ENCODE measurements around the gene PFKL. TPM values are rescaled to one million over a fixed set of nuclear protein-coding genes. Genes with fewer than 3 reads are reported as not detected.

Gene PFKL
- total RNA-seq, 1 donor, result 114 TPM

GRCh38 chr21:44260791-44261631, 38.8 kb upstream of the PFKL start:
- no peak for DNase-seq (ENCODE audit: low read depth)
- no peak for TF ChIP-seq CTCF (IDR thresholded peaks at IDR 0.05; ENCODE audit: insufficient read depth, low read length)
- H3K4me3 ChIP-seq (ENCODE audit: low read depth, low read length), result no peak overlapping the region

- TF ChIP-seq CTCF (IDR thresholded peaks at IDR 0.05; ENCODE audit: insufficient read depth, low read length), result no peak
- DNase-seq (ENCODE audit: low read depth), result no peak
- H3K4me3 ChIP-seq (ENCODE audit: low read depth, low read length), result no peak within 1 kb of the TSS
Observed at GRCh38 chr21:44261675-44262295, 38.1 kb upstream of the PFKL start, which contains the start of gene DNMT3L. TSS of gene DNMT3L (minus strand) at chr21:44261897. CDS start at chr21:44261259, 638 bp downstream.

- no peak for DNase-seq (ENCODE audit: low read depth)
- TF ChIP-seq CTCF (IDR thresholded peaks at IDR 0.05; ENCODE audit: insufficient read depth, low read length), result no peak
Observed at GRCh38 chr21:44262338-44263056, 37.4 kb upstream of the PFKL start.

GRCh38 chr21:44263221-44263760, 36.6 kb upstream of the PFKL start:
- H3K4me3 ChIP-seq (ENCODE audit: low read depth, low read length), result no peak overlapping the region
- DNase-seq (ENCODE audit: low read depth), result no peak
- TF ChIP-seq CTCF (IDR thresholded peaks at IDR 0.05; ENCODE audit: insufficient read depth, low read length), result no peak

More at GRCh38 chr21:44262338-44263056, 37.4 kb upstream of the PFKL start:
- no peak overlapping the region for H3K4me3 ChIP-seq (ENCODE audit: low read depth, low read length)

GRCh38 chr21:44263768-44264167, 36.1 kb upstream of the PFKL start:
- TF ChIP-seq CTCF (IDR thresholded peaks at IDR 0.05; ENCODE audit: insufficient read depth, low read length), result no peak
- no peak for DNase-seq (ENCODE audit: low read depth)
- H3K4me3 ChIP-seq (ENCODE audit: low read depth, low read length), result no peak overlapping the region

- no peak for TF ChIP-seq CTCF (IDR thresholded peaks at IDR 0.05; ENCODE audit: insufficient read depth, low read length)
- no peak for DNase-seq (ENCODE audit: low read depth)
- H3K4me3 ChIP-seq (ENCODE audit: low read depth, low read length), result no peak overlapping the region
Observed at GRCh38 chr21:44265734-44266270, 34.1 kb upstream of the PFKL start.

All from fibroblast of the aortic adventitia (primary cell).